GM15510 (cell line): ENCODE measurements around the gene ADCYAP1R1.

Experiments used
- POLR2A ChIP-seq: IDR thresholded peaks from 3 replicates; pipeline ENCODE4 v1.6.1; 2011; ENCODE audit warnings: borderline replicate concordance; ENCODE audit not compliant: insufficient read length; ENCODE audit errors: extremely low read depth

The ADCYAP1R1 gene

DNA sequence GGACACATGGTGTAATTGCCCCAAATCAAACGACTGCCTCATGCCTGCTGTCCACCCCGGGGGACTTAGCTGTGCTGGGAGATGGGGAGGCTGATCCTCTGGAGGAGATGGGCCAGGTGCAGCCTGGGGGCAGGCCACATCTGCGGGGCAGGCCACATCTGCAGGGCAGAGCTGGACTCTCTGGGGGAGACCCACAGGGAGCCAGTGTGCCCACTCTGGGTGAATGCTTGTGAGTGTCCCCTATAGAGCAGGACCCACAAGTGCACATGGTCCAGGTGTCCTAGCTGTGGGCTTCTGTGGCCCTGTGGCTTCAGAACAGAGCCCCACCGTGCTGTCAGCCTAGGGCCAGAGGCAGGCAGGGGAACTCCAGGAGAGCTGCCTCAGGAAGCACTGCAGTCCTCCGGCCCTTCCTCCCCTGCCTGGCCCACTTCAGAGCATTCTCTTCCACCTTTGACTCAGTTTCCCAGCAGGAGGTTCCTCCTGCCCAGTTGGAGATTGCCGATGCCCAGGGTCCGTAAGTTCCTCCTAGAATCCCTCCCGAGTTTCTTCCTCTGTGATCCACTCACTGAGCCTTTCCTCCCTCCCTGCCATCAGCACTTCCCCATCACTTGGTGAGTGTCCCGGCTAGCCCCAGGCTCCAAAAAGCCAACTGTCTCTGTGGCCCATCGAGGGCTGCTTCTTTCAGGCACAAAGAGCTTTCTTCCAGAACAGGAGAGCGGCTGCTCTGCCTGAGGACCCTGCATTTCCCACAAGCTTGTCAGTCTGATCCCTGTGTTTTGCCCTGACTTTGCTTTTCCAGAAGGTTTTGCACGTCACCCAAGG is 50.3 kb downstream of the ADCYAP1R1 start:
- no peak for TF ChIP-seq POLR2A

GRCh38 chr7:31102973-31103850 is 51.1 kb downstream of the ADCYAP1R1 start:
- no peak for TF ChIP-seq POLR2A

GRCh38 chr7:31104361-31105255 is 52.5 kb downstream of the ADCYAP1R1 start:
- no peak for TF ChIP-seq POLR2A

DNA sequence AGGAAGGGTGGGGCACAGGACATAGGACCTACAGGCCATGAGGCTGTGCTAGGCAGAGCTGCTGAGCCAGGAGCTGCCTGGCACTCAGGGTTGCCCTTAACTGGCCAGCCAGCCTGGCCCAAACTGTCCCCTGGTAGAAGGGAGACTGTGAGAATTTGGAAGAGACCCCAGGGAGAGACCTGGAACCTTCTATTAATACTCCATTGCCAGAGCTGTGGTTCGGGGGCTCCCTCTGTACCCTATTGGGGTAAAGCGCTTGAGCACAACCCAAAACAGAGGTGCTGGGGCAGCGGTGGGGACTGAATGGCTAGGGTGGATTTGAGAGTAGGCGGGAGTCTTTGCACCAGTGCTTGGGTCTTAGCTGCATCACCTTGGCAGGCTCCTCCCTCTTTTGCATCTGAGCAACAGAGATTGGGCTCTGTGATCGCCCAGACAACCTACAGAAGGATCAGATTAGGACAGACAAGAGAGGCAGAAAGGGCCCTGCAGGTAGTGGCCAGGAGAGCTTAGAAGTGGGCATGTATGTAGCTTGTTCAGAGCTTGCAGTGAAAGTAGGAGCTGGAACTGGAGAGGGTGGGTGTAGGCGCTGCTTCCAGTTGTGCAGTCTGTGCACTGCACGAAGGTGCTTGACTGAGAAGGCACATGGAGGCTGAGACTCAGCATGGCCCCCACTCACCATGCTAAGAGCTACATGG is 53.3 kb downstream of the ADCYAP1R1 start:
- no peak for TF ChIP-seq POLR2A

DNA sequence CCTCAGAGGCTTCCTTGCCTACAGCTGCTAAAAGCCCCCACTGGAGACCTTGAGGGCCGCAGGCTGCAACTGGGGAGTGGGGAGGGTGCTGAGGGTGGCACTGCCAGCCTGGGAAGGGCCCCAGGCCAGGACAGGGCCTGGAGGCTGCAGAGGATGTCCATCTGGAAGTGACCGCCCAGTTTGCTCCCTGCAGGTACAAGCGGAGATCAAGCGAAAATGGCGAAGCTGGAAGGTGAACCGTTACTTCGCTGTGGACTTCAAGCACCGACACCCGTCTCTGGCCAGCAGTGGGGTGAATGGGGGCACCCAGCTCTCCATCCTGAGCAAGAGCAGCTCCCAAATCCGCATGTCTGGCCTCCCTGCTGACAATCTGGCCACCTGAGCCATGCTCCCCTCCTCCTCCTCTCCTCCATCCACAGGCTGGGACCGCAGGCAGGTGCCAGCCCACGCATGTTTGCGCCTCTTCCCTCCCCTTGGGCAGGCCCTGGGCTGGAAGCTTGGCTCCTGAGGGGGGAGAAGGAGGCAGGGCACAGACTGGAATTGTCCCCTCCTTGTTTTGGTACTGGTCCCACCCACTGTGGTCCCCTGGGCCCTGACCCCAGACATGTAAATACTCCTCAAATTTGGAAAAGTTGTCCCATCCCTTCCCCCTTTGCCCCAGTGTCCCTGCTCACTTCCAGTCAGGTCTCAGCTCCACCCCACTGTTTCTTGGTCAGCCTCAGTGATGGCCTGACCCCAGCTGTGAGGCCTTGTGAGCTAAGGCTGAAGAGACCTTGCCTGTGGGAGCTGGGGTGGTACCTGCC is 54.4 kb downstream of the ADCYAP1R1 start:
- TF ChIP-seq POLR2A, result no peak

DNA sequence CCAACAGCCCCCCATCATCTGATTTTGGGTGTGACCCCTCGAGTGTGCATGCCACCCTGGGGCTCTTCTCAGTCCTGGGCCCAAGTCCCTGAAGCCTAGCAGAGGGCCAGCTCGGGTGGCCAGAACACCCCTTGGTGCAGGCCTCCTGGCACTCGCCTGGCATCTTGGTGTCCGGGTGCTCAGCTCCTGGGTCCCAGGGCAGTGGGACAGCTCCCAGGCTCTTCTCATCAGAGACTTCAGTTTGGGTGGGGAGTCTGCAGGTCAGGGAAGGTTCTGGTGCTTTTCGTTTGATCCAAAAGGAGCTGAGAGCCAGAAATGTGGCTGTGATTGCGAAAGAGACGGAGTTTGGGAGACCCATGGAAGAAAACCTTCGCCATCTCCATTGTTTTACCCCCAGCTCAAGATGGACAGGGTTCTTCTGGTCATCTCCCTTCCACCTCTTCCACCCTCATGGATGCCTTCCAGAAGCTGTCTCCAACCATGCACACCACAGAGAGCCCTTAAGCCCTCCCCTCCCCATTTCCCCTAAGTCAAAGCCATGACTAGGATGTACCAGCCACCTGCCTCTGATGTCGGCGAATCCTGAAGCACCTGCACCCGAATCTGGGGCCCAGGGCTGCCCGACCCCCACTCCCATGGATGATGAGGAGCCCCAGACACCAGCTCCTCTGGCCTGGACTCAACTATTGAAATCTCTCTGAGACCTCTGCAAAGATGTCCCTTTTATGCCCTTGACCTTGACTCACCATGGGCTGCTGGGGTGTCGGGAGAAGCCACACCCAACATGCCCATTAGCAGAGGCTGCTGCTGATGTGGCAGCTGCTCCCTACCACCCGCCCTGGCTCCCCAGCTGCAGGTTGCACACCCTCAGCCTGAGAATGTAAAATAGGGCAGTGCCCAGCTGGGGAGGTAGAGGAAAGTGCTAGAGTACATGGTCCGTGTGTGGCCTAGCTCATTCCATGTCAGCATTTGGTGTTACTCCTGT is 55.3 kb downstream of the ADCYAP1R1 start:
- TF ChIP-seq POLR2A, result no peak

DNA sequence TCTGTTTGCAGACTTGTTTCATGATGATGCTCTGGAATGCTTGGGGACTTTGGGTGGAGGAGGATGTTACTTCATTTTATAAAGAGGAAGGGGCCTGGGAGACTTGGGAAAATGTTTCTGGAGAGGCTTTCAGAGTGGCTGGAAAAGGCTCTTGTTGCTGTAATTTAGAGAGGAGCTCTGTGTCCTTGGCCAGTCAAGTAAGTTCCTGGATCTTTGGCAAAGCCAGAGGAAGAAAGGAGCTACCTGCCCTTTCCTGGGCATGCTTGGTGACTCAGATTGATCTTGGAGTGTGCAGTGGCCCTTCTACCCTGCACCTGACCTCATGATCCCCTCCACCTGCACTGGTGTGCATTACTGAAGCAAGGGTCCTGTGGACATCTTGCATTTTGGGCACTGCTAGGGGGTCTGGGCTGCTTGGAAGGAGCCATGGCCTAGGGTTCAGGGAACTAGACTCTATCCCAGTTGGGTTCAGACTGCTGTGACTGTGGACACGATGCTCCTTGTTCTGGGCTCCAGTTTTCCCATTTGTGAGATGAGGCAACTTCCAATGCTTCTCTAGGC is 56.1 kb downstream of the ADCYAP1R1 start:
- no peak for TF ChIP-seq POLR2A

DNA sequence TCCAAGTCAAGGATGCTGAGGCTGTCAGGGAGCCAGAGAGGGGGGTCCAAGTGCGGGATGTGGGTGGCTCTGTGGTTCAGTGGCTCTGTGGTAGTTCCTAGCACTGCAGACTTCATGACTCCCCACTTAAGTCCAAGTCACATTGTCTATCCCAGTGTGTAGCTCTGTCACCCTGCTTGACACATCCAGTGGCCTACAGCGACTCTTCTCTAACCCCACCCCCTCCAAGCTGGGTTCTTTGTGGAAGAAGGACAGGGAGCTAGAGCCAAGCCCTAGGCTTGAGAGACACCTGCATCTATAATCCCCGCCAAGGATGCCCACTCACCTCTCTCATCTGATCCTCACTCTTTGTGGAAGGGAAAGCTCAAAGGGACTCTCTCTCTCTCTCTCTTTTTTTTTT is 57.6 kb downstream of the ADCYAP1R1 start:
- TF ChIP-seq POLR2A, result no peak

- TF ChIP-seq POLR2A, result no peak
Observed at GRCh38 chr7:31110331-31111108, 58.4 kb downstream of the ADCYAP1R1 start.

- no peak for TF ChIP-seq POLR2A
Observed at GRCh38 chr7:31111109-31111451, 59.0 kb downstream of the ADCYAP1R1 start.

- TF ChIP-seq POLR2A, result no peak
Observed at GRCh38 chr7:31113660-31114059, 61.6 kb downstream of the ADCYAP1R1 start.
